HCT116 (cell line): ENCODE data around the gene PCDHGB5. TPM values are rescaled to one million over a fixed set of nuclear protein-coding genes. Genes with fewer than 3 reads are reported as not detected.
"Not testable (repeated sequence)": the region's sequence is repeated elsewhere in the genome, so short reads cannot be mapped to it uniquely, and the experiment has no call there.

ENCODE experiments used
- ATAC-seq: fragments of 200-7000 bp; cut with Tn5 transposase; 2 replicates; pipeline ENCODE4 v1.9.1; 2020; ENCODE audit warnings: mild to moderate bottlenecking, moderate library complexity
- BruUV-seq: library from RNA; stranded (reverse); fragments of 400-500 nt; replicated peaks from 2 replicates; lab custom pipeline; 2021; lab: Mats Ljungman, UMichigan
- CTCF ChIA-PET: fragments of 300-600 bp; sonication (Branson Sonifier 250); formaldehyde crosslinking; loops from one replicate; lab custom pipeline; 2021; ENCODE audit warnings: antibody characterized with exemption; lab: Charles Lee
- POLR2A ChIA-PET: fragments of 300-600, 350-600 bp; sonication (Branson Sonifier 250); formaldehyde crosslinking; loops from one replicate; lab custom pipeline; 2021; ENCODE audit warnings: antibody characterized with exemption; lab: Charles Lee
- RAD21 ChIA-PET, 2 experiments: fragments of 300-600 bp; sonication (Branson Sonifier 250); formaldehyde crosslinking; loops; one replicate each; lab custom pipeline; 2023; ENCODE audit warnings: low total read pairs in 2 of 2; ENCODE audit not compliant: uncharacterized antibody in 2 of 2, unreplicated experiment in 2 of 2, low non-redundant PET in 1 of 2; lab: Charles Lee
- DNase-seq: peaks from one replicate; pipeline ENCODE4 v3.0.0-alpha.2; 2010; ENCODE audit warnings: low read depth, low spot score
- H2AFZ ChIP-seq: fragments of 200-600 bp; shearing (Covaris generic), sonication (generic); 2 replicates; pipeline ENCODE4 v1.6.1; 2017; ENCODE audit warnings: low read depth, mixed run types, mixed read lengths, antibody characterized with exemption, low read length; ENCODE audit not compliant: poor library complexity, severe bottlenecking
- H3K27ac ChIP-seq: 2 replicates; pipeline ENCODE4 v1.5.1; 2012; ENCODE audit warnings: low read depth, low read length
- H3K27me3 ChIP-seq: fragments of 200-600 bp; sonication (generic); 2 replicates; pipeline ENCODE4 v1.6.1; 2016; ENCODE audit warnings: mixed run types, low read length, mixed read lengths; ENCODE audit not compliant: insufficient read depth
- H3K36me3 ChIP-seq, 2 experiments: fragments of 200-500 bp in 1 of 2; fragments of 200-600 bp in 1 of 2; sonication (Bioruptor generic) in 1 of 2; sonication (generic) in 1 of 2; 2 replicates each; pipeline versions ENCODE4 v1.5.1 to v1.6.1; 2014 to 2016; ENCODE audit warnings: low read length in 2 of 2, inconsistent platforms in 1 of 2, mixed read lengths in 1 of 2, mixed run types in 1 of 2; ENCODE audit not compliant: insufficient read depth in 2 of 2, control insufficient read depth in 1 of 2
- H3K4me1 ChIP-seq, 2 experiments: fragments of 200-600 bp in 1 of 2; sonication (generic) in 1 of 2; 2 replicates each; pipeline versions ENCODE4 v1.5.1 to v1.6.1; 2012 to 2017; ENCODE audit warnings: low read length in 2 of 2, inconsistent platforms in 1 of 2, mild to moderate bottlenecking in 1 of 2, mixed read lengths in 1 of 2, mixed run types in 1 of 2, moderate library complexity in 1 of 2; ENCODE audit not compliant: insufficient read depth in 2 of 2, control insufficient read depth in 1 of 2
- H3K4me2 ChIP-seq: fragments of 200-600 bp; sonication (generic); 2 replicates; pipeline ENCODE4 v1.6.1; 2017; ENCODE audit warnings: mixed run types, low read length, mixed read lengths
- H3K4me3 ChIP-seq, 2 experiments: fragments of 200-600 bp in 1 of 2; sonication (generic) in 1 of 2; replicated peaks in 1 of 2; 2 replicates each; pipeline ENCODE4 v1.5.1; 2011 to 2016; ENCODE audit warnings: low read length in 2 of 2, control low read depth in 1 of 2, low read depth in 1 of 2, mild to moderate bottlenecking in 1 of 2, mixed read lengths in 1 of 2, mixed run types in 1 of 2
- H3K79me2 ChIP-seq: fragments of 200-600 bp; sonication (generic); 2 replicates; pipeline ENCODE4 v1.6.1; 2017; ENCODE audit warnings: mild to moderate bottlenecking, mixed run types, low read length, moderate library complexity, mixed read lengths; ENCODE audit not compliant: insufficient read depth
- H3K9ac ChIP-seq: fragments of 200-600 bp; sonication (generic); 2 replicates; pipeline ENCODE4 v1.6.1; 2016; ENCODE audit warnings: low read length, mixed read lengths
- H3K9me2 ChIP-seq: fragments of 200-600 bp; sonication (generic), shearing (Covaris generic); 2 replicates; pipeline ENCODE4 v1.6.1; 2017; ENCODE audit warnings: mixed run types, mild to moderate bottlenecking, moderate library complexity; ENCODE audit not compliant: insufficient read depth
- H3K9me3 ChIP-seq, 2 experiments: fragments of 200-500 bp in 1 of 2; fragments of 200-600 bp in 1 of 2; sonication (Bioruptor generic) in 1 of 2; sonication (generic) in 1 of 2; 2 replicates each; pipeline ENCODE4 v1.6.1; 2014 to 2017; ENCODE audit warnings: low read length in 2 of 2, mixed read lengths in 2 of 2, inconsistent platforms in 1 of 2, low read depth in 1 of 2, mild to moderate bottlenecking in 1 of 2, mixed run types in 1 of 2, moderate library complexity in 1 of 2; ENCODE audit not compliant: control insufficient read depth in 1 of 2, insufficient read depth in 1 of 2
- H4K20me1 ChIP-seq: fragments of 200-600 bp; sonication (generic), shearing (Covaris generic); 2 replicates; pipeline ENCODE4 v1.6.1; 2017; ENCODE audit warnings: mixed run types, mild to moderate bottlenecking, moderate library complexity; ENCODE audit not compliant: insufficient read depth
- CEBPB ChIP-seq: IDR thresholded peaks from 2 replicates; pipeline ENCODE4 v1.6.1; 2012; ENCODE audit warnings: low read depth
- POLR2AphosphoS5 ChIP-seq: IDR thresholded peaks from 2 replicates; pipeline ENCODE4 v1.6.1; 2011; ENCODE audit warnings: mild to moderate bottlenecking, low read depth, low read length, moderate library complexity
- RAD21 ChIP-seq: IDR thresholded peaks from 2 replicates; pipeline ENCODE4 v1.6.1; 2012; ENCODE audit warnings: low read depth, mild to moderate bottlenecking
- intact Hi-C: fragments of 100-400 bp; cut with micrococcal nuclease; formaldehyde crosslinking; loops from 2 replicates; pipeline ENCODE4 v1.10.0; 2022
- total RNA-seq: library from RNA; stranded (reverse); gene quantifications from one replicate; pipeline ENCODE4 v1.2.1, GENCODE V29; 2021; ENCODE audit not compliant: unreplicated experiment

Gene PCDHGB5
- total RNA-seq, 1 experiment from 2014 or later = 0.15 TPM

- H3K36me3 ChIP-seq, H2AFZ ChIP-seq, CTCF ChIA-PET, H3K4me3 ChIP-seq, BruUV-seq, RAD21 ChIA-PET, ATAC-seq, H3K79me2 ChIP-seq, H3K27me3 ChIP-seq, intact Hi-C loops, H3K27ac ChIP-seq, H3K9me3 ChIP-seq, H3K9me2 ChIP-seq, H3K4me2 ChIP-seq, POLR2A ChIA-PET, H3K4me1 ChIP-seq, H4K20me1 ChIP-seq, DNase-seq, H3K9ac ChIP-seq: not testable (repeated sequence)
- TF ChIP-seq RAD21 = 0 out of 2 replicates have a peak, but pooled peaks have one; percentile 6
Measured at GRCh38 chr5:141387557-141388311, 10.0 kb upstream of the PCDHGB5 start, which contains the start of gene PCDHGB4. Gene PCDHGB4 (plus strand): TSS chr5:141387698. CDS start chr5:141387885, 187 bp downstream.

- Histone ChIP-seq H3K9me3 (no peaks in the 10 kb centered on the region; a peak in 1 of 4 replicates), H3K79me2 (no peaks in the 10 kb centered on the region), H3K4me1 (no peaks in the 10 kb centered on the region), H3K9me2 (no peaks in the 10 kb centered on the region), H3K9ac (no peak overlapping the region), H2AFZ (no peak overlapping the region), H3K27ac (no peak overlapping the region), H3K27me3 (no peaks in the 10 kb centered on the region), H3K36me3 (no peaks in the 10 kb centered on the region), H4K20me1 (no peaks in the 10 kb centered on the region), H3K4me3 (no peak overlapping the region), H3K4me2 (no peak overlapping the region)
- CTCF ChIA-PET = no interaction called here
- TF ChIP-seq POLR2AphosphoS5 = no peak
- 0 out of 2 replicates have a peak, but pooled peaks have one; percentile 27 for TF ChIP-seq CEBPB
- intact Hi-C loops = no loop called here
- RAD21 ChIA-PET = no interaction called here
- ATAC-seq (no peak), DNase-seq (no peak)
- POLR2A ChIA-PET = no interaction called here
- BruUV-seq = no TSS peak
Measured at GRCh38 chr5:141388661-141389060, 9.1 kb upstream of the PCDHGB5 start.
